ENCODE data around the gene FOXD3. TPM values are rescaled to one million over a fixed set of nuclear protein-coding genes. Genes with fewer than 3 reads are reported as not detected.

Gene FOXD3
- total RNA-seq, 1 donor: not detected

DNA sequence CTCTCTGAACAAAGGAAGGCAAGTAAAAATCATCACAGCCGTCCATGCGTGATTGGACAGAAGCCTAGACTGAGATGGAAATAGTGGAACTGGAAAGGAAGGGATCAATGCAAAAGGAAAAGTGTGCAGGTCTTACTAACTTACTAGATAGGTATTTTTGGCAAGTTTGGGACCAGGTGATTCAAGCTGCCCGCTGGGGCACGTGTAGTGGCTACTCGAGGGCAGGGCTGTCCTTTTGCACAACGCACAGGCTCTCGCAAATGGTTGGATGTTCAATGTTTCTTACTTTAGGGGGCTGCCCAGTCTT, 44.5 kb downstream of the FOXD3 start:
- peaks cover 14% of the 10 kb centered on the region for H3K4me1 ChIP-seq (ENCODE audit: insufficient read depth, low read length)
- H3K27me3 ChIP-seq (ENCODE audit: insufficient read depth, low read length): no peaks in the 10 kb centered on the region
- H3K9me3 ChIP-seq (ENCODE audit: low read depth, low read length): no peaks in the 10 kb centered on the region
- H3K4me3 ChIP-seq (ENCODE audit: low read length): peak overlapping the region; percentile 81

DNA sequence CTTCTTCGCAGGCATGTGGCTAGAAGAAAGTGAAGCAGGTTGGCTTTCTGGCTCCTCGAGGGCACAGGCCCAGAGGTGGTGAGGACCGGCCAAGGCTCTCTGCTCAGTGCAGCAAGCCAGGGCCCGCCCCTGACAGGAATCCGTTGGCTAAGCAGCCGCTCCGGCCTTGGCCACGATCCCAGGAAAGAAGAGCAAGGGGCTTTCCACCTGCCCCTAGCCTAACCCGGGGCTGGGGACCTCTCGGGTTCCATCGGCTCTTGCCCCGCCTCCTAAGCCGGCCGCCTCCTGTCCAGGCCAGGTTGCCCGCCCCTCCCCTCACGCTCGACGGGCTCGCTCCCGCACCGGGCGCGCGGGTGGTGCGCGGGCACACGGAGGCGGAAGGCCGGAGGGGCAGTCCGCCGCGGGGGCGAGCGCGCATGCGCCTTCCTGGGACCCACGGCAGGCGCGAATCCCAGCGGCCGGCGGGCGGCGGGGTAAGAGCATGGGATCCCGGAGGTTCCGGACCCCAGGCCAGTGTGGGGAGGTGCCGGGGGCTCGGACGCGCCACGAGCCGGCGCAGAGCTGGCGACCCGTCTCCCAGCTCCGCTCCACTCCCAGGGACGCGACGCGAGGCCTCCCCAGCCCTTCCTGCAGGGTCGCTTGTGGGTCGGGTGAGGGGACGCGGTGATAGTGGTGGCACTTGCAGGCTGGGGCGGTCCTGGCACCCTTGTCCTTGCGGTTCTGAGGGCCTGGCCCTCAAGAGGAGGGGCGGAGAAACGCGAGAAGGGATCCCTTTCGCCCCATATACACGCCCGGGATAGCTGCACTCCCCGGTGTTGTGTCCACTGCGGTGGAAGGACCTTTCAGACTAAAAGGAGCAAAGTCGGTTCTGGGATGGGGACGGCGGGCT, 45.1 kb downstream of the FOXD3 start, which contains the start of gene ALG6:
TSS of gene ALG6 (plus strand) at position 413 of the 889 bp plus-strand sequence. CDS start 3,351 bp downstream, outside the sequence.
- no peaks in the 10 kb centered on the region for H3K27me3 ChIP-seq (ENCODE audit: insufficient read depth, low read length)
- no peaks in the 10 kb centered on the region for H3K9me3 ChIP-seq (ENCODE audit: low read depth, low read length)
- peak within 1 kb of the TSS; percentile 81 for H3K4me3 ChIP-seq (ENCODE audit: low read length)
- H3K4me1 ChIP-seq (ENCODE audit: insufficient read depth, low read length): peaks cover 14% of the 10 kb centered on the region

DNA sequence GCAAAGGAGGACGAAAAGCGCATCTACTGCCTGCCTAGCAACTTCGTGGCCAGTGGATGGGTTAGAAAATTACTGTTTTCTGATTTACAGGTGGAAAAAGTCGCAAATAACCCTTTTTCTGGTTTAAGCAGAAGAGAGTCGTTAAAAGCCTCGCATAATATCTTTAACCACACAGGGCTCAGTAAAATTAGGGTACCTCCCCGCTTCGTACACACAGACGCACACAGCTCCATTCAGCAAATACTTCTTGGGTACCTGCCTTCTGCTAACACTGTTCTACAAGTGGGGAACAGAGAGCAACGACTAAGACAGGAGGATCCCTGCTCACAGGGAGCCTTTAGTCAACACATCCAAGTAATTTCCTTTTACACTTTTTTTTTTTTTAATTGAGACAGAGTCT, 45.8 kb downstream of the FOXD3 start:
- H3K9me3 ChIP-seq (ENCODE audit: low read depth, low read length): no peaks in the 10 kb centered on the region
- no peaks in the 10 kb centered on the region for H3K27me3 ChIP-seq (ENCODE audit: insufficient read depth, low read length)
- peaks cover 14% of the 10 kb centered on the region for H3K4me1 ChIP-seq (ENCODE audit: insufficient read depth, low read length)
- peak overlapping the region; percentile 81 for H3K4me3 ChIP-seq (ENCODE audit: low read length)

Other genes starting within 250 kb of the FOXD3 start
- gene ALG6, start 45.1 kb downstream of the FOXD3 start, total RNA-seq: 14.5 TPM
- gene ITGB3BP, start 200.7 kb downstream of the FOXD3 start, total RNA-seq: 11.2 TPM
- 6.0 TPM for gene EFCAB7, start 201.0 kb downstream of the FOXD3 start, total RNA-seq

Data from mononuclear cell (primary cell).